ENCODE measurements around the gene ZNF3.

The ZNF3 gene

DNA sequence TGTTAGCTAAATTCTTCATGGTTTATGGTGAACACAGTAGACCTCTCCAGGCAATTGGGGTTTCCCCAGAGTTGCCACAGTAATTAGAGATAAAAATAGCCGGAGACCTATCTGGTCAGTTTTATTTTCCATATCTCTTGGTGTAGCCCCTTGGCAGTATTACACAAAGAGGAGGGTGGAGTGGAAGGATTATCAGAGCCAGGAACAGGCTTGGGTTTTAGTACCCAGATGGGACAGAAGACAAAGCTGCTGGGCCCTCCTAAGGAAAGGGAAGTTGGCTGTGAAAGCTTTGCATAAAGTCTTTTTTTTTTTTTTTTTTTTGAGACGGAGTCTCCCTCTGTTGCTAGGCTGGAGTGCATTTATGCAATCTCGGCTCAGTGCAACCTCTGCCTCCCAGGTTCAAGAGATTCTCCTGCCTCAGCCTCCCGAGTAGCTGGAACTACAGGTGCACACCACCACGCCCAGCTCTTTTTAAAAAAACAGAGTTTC, 22.2 kb downstream of the ZNF3 start:
- TF ChIP-seq, protein P1, sequence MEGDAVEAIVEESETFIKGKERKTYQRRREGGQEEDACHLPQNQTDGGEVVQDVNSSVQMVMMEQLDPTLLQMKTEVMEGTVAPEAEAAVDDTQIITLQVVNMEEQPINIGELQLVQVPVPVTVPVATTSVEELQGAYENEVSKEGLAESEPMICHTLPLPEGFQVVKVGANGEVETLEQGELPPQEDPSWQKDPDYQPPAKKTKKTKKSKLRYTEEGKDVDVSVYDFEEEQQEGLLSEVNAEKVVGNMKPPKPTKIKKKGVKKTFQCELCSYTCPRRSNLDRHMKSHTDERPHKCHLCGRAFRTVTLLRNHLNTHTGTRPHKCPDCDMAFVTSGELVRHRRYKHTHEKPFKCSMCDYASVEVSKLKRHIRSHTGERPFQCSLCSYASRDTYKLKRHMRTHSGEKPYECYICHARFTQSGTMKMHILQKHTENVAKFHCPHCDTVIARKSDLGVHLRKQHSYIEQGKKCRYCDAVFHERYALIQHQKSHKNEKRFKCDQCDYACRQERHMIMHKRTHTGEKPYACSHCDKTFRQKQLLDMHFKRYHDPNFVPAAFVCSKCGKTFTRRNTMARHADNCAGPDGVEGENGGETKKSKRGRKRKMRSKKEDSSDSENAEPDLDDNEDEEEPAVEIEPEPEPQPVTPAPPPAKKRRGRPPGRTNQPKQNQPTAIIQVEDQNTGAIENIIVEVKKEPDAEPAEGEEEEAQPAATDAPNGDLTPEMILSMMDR (IDR thresholded peaks at IDR 0.05; ENCODE audit: extremely low read depth, missing control alignments), result no peak
- DNase-seq (ENCODE audit: low spot score), result peak; percentile 15

DNA sequence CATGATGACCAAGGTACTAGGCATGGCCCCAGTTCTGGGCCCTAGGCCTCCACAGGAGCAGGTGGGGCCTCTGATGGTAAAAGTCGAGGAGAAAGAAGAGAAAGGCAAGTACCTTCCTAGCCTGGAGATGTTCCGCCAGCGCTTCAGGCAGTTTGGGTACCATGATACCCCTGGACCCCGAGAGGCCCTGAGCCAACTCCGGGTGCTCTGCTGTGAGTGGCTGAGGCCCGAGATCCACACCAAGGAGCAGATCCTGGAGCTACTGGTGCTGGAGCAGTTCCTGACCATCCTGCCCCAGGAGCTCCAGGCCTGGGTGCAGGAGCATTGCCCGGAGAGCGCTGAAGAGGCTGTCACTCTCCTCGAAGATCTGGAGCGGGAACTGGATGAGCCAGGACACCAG, 24.5 kb downstream of the ZNF3 start:
- TF ChIP-seq, protein P1 (IDR thresholded peaks at IDR 0.05; ENCODE audit: extremely low read depth, missing control alignments), result no peak
- no peak for DNase-seq (ENCODE audit: low spot score)

DNA sequence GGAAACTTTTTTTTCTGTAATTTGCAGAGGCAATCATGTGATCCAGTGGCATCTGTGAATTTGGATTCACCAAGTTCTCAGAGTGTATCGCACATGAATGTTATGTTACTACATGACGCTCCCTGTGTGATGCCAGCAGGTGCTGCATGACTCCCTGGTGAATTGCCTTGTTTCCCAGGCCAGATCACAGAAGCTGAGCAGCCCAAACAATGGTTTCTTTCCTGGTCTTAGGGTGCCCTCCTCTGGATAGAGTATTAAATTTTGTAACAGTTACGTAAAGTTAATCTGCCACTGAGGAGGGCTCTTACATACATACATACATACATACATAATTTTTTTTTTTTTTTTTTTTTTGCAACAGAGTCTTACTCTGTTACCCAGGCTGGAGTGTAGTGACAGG, 28.3 kb downstream of the ZNF3 start:
- TF ChIP-seq, protein P1 (IDR thresholded peaks at IDR 0.05; ENCODE audit: extremely low read depth, missing control alignments), result no peak
- DNase-seq (ENCODE audit: low spot score), result peak; percentile 40

GRCh38 chr7:100051611-100052010, 29.9 kb downstream of the ZNF3 start:
- TF ChIP-seq, protein P1 (IDR thresholded peaks at IDR 0.05; ENCODE audit: extremely low read depth, missing control alignments), result no peak
- no peak for DNase-seq (ENCODE audit: low spot score)

GRCh38 chr7:100049441-100050291, 31.9 kb downstream of the ZNF3 start, which contains the start of gene ZSCAN21:
Gene ZSCAN21 (plus strand): TSS chr7:100049774. CDS start chr7:100057007, 7,233 bp downstream.
- peak; percentile 84 for DNase-seq (ENCODE audit: low spot score)
- TF ChIP-seq, protein P1 (IDR thresholded peaks at IDR 0.05; ENCODE audit: extremely low read depth, missing control alignments), result no peak

- TF ChIP-seq, protein P1 (IDR thresholded peaks at IDR 0.05; ENCODE audit: extremely low read depth, missing control alignments), result no peak
- DNase-seq (ENCODE audit: low spot score), result no peak
Measured at GRCh38 chr7:100048680-100049079, 32.8 kb downstream of the ZNF3 start.

GRCh38 chr7:100044718-100045117, 36.8 kb downstream of the ZNF3 start:
- peak; percentile 30 for DNase-seq (ENCODE audit: low spot score)

More at GRCh38 chr7:100044718-100045117, 36.8 kb downstream of the ZNF3 start:
- TF ChIP-seq, protein P1 (IDR thresholded peaks at IDR 0.05; ENCODE audit: extremely low read depth, missing control alignments), result peak; percentile 20

Measured in GM20000 (cell line).